ENCODE measurements around the gene SNHG17.

Gene SNHG17

DNA sequence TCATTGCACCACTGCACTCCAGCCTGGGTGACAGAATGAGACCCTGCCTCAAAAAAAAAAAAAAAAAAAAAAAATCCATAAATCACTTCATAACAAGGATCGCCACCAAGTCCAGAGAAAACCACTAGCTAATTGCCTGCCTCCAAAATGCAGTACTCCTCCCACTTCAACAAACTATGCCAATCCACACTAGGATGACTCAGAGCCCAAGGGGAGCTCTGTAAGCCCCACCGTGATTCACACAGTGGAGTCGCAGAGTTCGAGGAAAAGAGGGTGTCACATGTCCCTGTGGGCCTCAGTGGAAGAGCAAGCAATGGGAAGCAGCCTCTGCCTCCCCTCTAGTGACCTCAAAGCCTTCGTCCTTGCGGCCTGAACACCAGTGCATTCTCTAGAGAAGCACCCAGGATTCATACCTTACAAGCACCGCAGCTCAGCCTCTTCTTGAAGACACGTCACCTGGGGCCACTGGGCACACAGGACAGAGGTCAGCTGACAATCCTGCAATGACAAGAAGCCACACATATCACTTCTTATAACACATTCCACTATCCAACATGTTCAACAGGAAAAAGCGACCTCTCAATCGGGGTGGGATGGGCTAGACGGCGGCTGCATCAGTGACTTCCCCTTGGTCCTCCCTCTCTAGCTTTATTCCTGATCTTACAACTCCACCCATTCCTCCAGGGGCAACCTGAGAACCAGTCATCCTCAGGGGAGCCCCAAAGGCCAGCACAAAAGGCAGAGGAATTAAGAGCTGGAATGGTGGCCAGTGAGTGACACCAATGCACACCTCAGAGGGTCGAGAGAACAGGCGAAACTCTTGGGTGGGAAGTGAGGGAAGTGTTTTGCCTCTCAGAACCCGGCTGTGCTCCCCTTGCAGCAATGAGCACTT, 8.9 kb downstream of the SNHG17 start:
- DNase-seq (ENCODE audit: extremely low read depth, low read depth), result peak; percentile 55
- TF ChIP-seq, protein P1, sequence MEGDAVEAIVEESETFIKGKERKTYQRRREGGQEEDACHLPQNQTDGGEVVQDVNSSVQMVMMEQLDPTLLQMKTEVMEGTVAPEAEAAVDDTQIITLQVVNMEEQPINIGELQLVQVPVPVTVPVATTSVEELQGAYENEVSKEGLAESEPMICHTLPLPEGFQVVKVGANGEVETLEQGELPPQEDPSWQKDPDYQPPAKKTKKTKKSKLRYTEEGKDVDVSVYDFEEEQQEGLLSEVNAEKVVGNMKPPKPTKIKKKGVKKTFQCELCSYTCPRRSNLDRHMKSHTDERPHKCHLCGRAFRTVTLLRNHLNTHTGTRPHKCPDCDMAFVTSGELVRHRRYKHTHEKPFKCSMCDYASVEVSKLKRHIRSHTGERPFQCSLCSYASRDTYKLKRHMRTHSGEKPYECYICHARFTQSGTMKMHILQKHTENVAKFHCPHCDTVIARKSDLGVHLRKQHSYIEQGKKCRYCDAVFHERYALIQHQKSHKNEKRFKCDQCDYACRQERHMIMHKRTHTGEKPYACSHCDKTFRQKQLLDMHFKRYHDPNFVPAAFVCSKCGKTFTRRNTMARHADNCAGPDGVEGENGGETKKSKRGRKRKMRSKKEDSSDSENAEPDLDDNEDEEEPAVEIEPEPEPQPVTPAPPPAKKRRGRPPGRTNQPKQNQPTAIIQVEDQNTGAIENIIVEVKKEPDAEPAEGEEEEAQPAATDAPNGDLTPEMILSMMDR (IDR thresholded peaks at IDR 0.05; ENCODE audit: low read depth, low read length), result no peak

DNA sequence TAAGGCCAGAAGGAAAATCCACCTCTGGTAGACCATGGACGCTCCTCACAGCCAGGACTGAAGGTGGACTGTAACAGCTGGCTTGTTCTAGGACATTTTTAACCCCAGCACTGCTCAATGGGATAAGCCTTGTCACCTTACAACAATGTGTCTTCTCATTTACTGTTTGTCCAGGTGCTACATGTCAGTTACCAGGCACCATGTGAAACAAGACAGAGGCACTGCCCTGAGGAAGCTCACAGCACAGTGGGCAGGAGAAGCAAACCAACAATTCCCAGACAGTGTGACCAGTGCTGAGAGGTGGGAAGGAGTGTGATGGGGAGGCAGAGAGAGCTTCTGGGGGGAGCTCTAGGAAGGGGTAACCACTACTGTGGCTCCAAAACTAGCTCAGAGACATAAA, 10.7 kb downstream of the SNHG17 start:
- TF ChIP-seq, protein P1 (IDR thresholded peaks at IDR 0.05; ENCODE audit: low read depth, low read length), result no peak
- DNase-seq (ENCODE audit: extremely low read depth, low read depth), result no peak

DNA sequence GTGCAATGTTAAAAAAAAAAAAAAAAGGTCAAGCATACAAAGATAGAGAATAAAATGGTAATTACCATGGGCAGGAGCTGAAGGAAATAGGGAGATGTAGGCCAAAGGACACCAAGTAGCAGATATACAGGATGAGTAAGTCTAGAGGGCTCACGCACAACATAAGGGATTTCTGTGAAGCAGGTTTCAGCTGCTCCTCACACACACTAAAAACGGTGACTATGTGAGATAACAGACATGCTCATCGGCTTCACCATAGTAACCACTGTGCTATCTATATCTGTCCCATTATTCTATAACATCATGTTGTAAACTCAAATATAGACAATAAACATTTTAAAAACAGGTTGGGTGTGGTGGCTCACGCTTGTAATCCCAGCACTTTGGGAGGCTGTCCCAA, 11.6 kb downstream of the SNHG17 start:
- TF ChIP-seq, protein P1 (IDR thresholded peaks at IDR 0.05; ENCODE audit: low read depth, low read length), result no peak

DNA sequence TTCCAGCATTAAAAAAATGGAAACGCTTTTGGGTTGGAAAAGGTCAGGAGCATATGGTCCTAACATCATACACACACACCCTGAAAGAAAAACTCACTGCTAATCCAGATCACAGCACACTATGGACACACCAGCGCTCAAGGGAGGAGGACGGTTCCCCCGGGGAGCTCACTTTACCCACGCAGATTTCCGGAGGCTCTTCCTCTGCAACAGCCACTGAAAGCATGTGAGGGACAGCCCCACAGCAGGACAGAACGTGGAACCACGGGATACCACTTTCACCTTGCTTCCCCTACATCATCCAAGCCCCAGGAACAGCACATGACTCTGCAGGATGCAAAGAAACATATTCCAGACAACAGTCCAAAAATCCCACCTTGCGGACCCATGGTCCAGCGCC, 13.2 kb downstream of the SNHG17 start:
- TF ChIP-seq, protein P1 (IDR thresholded peaks at IDR 0.05; ENCODE audit: low read depth, low read length), result no peak
- no peak for DNase-seq (ENCODE audit: extremely low read depth, low read depth)

More for the DNA sequence above, 11.6 kb downstream of the SNHG17 start:
- DNase-seq (ENCODE audit: extremely low read depth, low read depth), result no peak

DNA sequence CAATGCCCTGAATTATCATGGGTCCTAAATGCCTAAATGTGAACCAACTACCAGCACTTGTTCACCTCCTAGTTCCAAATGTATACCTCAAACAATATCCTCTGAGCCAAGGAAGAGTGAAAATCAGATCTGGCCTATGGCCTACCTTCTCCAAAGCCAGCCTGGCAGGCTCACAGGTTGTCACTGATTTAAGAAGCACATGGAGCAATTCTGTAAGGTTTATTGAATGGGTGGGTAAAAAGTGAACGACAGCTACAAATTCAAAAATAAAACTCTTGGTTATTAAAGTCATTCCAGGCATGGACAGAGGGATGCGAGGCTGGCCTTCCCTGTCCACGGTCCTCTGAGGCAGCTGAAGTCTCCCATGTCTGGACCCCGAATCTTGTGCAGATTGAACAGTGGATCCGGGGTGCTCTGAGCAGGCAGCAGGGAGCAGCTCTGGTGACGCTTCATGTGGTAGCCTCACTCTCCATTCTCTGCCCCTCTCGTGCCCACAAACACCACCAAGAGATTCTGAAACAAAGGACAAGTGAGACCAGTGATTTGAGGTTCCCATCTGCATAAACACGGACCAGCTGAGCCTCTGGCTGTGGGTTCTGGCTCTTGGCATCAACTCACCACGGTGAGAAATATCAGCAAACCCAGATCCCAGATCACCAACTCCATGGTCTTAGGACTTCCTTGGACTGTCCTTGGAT, 14.6 kb downstream of the SNHG17 start:
- TF ChIP-seq, protein P1 (IDR thresholded peaks at IDR 0.05; ENCODE audit: low read depth, low read length), result no peak
- no peak for DNase-seq (ENCODE audit: extremely low read depth, low read depth)

DNA sequence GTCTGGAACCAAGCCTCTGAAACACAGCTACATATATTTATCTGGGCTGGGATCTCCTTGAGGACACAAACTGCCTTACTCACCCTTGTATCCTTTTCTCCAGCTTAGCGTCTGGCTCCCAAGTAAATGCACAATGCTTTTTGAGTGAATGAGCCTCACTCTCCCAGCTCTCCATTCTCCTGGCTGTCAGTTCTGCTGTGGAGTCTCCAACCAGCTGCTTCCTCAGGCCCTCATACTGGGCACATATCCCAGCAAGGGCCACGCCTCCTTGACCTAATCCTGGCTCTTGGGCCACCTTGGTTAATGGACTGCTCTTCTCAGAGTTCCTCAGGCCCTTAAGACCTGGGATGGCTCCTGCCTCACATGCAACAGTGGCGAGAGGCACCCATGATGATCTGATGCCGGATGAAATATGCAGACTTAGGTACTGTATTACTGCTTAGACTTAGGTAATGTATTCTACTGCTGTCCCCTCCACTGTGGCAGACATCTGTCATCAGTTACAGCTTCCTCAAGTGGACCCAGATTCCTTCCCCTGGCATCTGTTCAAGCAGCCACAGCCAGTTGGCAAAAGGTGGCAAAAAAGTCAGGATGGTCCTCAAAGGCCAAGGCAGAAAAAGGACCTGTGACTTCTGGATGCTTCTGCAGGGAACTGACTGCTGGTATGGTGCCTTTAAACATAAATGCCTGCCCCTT, 16.5 kb downstream of the SNHG17 start:
- TF ChIP-seq, protein P1 (IDR thresholded peaks at IDR 0.05; ENCODE audit: low read depth, low read length), result no peak
- no peak for DNase-seq (ENCODE audit: extremely low read depth, low read depth)

Data from AG09319 (cell line).